ENCODE results near the gene SLC25A39.

DNA sequence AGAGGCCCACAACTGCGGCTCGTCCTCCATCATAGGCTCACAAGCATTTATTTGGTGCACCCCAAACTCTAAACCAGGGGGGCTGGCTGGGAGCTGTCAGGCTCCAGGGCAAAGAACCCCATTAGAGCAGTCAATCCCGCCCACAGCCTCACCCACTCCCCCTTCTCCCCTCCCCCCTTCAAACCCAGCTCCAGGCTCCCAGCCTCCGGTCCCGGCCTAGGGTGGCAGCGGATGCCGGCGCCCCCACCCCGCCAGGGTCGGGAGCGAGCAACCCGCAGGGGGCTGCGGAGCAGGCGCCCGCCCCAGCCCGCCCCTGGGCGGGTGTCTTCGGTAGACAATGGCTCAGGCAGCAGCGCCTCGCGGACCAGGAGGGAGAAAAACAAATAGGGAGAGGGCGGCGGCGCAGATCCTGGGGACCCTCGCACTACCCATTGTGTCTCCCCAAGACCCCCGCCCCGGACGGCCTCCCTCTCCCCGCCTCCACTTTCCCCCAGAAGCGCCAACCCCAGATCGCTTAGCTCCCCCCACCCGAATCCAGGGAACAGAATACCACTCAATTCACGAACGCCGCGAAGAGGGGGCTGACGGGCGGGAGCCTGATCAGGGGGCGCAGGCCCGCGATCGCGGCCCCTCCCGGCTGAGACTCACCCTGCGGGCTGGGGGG, 38.5 kb upstream of the SLC25A39 start:
- TF ChIP-seq, protein P1, sequence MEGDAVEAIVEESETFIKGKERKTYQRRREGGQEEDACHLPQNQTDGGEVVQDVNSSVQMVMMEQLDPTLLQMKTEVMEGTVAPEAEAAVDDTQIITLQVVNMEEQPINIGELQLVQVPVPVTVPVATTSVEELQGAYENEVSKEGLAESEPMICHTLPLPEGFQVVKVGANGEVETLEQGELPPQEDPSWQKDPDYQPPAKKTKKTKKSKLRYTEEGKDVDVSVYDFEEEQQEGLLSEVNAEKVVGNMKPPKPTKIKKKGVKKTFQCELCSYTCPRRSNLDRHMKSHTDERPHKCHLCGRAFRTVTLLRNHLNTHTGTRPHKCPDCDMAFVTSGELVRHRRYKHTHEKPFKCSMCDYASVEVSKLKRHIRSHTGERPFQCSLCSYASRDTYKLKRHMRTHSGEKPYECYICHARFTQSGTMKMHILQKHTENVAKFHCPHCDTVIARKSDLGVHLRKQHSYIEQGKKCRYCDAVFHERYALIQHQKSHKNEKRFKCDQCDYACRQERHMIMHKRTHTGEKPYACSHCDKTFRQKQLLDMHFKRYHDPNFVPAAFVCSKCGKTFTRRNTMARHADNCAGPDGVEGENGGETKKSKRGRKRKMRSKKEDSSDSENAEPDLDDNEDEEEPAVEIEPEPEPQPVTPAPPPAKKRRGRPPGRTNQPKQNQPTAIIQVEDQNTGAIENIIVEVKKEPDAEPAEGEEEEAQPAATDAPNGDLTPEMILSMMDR (conservative IDR thresholded peaks at IDR 0.05): no peak
- TF ChIP-seq EZH2 (IDR thresholded peaks at IDR 0.05; ENCODE audit: low read depth): no peak

Measured in PC-9 (cell line).